Measurements from ENCODE around the gene RTP2.

Gene RTP2

GRCh38 chr3:187665764-187666402 is 36.5 kb downstream of the RTP2 start:
- no peak for DNase-seq

GRCh38 chr3:187665010-187665409 is 37.3 kb downstream of the RTP2 start:
- DNase-seq, result no peak

DNA sequence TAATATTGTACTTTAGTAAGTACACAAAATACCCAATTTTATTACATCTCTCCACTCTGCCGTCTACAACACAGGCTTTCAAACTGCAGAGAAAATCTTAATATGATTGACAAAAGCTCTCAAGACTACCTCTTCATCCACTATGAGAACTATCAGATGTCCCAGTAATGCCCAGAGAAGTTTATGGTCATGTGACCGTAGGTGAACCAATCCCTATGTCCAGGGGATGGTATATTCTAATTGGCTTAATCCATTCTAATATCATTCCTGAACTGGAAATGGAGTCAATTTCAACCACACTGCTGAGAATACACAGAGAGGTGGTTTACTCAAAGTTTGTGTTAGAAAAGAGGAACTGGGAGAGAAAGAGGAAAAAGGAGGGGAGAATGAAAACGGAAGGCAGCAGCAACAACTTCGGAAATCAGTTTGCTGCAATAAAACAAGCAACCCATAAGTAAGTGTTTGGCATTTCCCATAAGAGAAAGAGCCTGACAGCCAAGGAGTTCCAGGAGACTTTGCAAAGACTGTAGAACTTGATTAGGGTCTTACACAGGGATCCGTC is 39.4 kb downstream of the RTP2 start:
- no peak for DNase-seq

DNA sequence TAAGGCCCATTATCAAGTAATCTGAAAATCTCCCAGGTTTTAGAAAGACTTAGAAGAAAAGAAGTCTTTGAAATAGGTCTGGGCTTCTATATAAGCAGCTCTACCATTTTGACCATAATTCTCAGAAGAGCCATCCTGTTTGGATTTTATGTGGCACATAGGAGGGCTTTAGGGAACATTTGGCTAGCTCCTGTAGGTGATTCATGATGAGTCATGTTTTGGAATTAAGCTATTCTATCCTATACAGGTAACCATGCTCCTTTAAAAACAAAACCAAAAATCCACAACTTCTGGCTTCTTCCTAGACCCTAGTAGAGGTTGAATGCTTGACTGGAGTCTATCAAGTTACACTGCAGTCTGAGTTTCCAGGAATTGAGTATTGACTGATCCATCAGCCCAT is 41.1 kb downstream of the RTP2 start:
- no peak for DNase-seq

- DNase-seq, result no peak
Observed at GRCh38 chr3:187651282-187651681, 51.1 kb downstream of the RTP2 start.

Data from left hindlimb (tissue), 1 donor.